Astrocyte (in vitro differentiated cells and primary cell): Measurements from ENCODE around the gene ARIH2.

ENCODE experiments used
- EZH2 ChIP-seq: IDR thresholded peaks from 2 replicates; pipeline ENCODE4 v1.6.1; 2012; ENCODE audit warnings: mild to moderate bottlenecking, low read length, inconsistent platforms; ENCODE audit not compliant: insufficient read depth
- TF ChIP-seq, protein P1 (sequence below): IDR thresholded peaks from 2 replicates; pipeline ENCODE4 v1.5.1; 2011; ENCODE audit warnings: low read depth, mild to moderate bottlenecking, inconsistent platforms, low read length, moderate library complexity; ENCODE audit not compliant: insufficient read depth

GRCh38 chr3:48926425-48927392 is 8.1 kb downstream of the ARIH2 start:
- TF ChIP-seq, protein P1, sequence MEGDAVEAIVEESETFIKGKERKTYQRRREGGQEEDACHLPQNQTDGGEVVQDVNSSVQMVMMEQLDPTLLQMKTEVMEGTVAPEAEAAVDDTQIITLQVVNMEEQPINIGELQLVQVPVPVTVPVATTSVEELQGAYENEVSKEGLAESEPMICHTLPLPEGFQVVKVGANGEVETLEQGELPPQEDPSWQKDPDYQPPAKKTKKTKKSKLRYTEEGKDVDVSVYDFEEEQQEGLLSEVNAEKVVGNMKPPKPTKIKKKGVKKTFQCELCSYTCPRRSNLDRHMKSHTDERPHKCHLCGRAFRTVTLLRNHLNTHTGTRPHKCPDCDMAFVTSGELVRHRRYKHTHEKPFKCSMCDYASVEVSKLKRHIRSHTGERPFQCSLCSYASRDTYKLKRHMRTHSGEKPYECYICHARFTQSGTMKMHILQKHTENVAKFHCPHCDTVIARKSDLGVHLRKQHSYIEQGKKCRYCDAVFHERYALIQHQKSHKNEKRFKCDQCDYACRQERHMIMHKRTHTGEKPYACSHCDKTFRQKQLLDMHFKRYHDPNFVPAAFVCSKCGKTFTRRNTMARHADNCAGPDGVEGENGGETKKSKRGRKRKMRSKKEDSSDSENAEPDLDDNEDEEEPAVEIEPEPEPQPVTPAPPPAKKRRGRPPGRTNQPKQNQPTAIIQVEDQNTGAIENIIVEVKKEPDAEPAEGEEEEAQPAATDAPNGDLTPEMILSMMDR = no peak
- TF ChIP-seq EZH2 = no peak
